ENCODE results near the gene ATP5F1D.

DNA sequence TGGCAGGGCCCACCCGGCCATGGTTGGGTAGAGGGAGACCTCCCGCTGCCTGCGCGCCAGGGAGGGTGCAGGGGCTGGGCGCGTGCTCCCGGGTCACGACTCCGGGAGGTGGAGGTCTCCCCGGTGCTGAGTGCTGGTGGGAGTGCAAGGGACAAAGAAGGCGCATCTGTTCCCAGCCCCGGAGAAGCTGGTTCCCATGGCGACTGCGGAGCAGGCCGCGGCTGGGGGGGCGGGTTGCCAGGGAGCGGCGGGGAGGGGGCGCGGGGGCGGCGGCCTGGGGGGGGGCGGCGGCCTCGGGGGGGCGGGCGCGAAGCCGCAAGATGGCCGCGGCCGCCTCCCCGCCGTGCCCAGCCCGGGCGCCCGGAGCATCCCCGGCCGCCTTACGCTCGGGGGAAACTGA, 5.0 kb upstream of the ATP5F1D start:
- no peak for TF ChIP-seq CTCF (conservative IDR thresholded peaks at IDR 0.05; ENCODE audit: low read length)
- TF ChIP-seq EZH2phosphoT487 (IDR thresholded peaks at IDR 0.05; ENCODE audit: borderline replicate concordance) = no peak

Data from Loucy (cell line).